HCT116 (cell line): ENCODE measurements around the gene ACLY. TPM values are rescaled to one million over a fixed set of nuclear protein-coding genes. Genes with fewer than 3 reads are reported as not detected.

Source experiments
- ATAC-seq: fragments of 200-7000 bp; cut with Tn5 transposase; 2 replicates; pipeline ENCODE4 v1.9.1; 2020; ENCODE audit warnings: mild to moderate bottlenecking, moderate library complexity
- BruUV-seq: library from RNA; stranded (reverse); fragments of 400-500 nt; replicated peaks from 2 replicates; lab custom pipeline; 2021; lab: Mats Ljungman, UMichigan
- CTCF ChIA-PET: fragments of 300-600 bp; sonication (Branson Sonifier 250); formaldehyde crosslinking; loops from one replicate; lab custom pipeline; 2021; ENCODE audit warnings: antibody characterized with exemption; lab: Charles Lee
- POLR2A ChIA-PET: fragments of 300-600, 350-600 bp; sonication (Branson Sonifier 250); formaldehyde crosslinking; loops from one replicate; lab custom pipeline; 2021; ENCODE audit warnings: antibody characterized with exemption; lab: Charles Lee
- RAD21 ChIA-PET, 2 experiments: fragments of 300-600 bp; sonication (Branson Sonifier 250); formaldehyde crosslinking; loops; one replicate each; lab custom pipeline; 2023; ENCODE audit warnings: low total read pairs in 2 of 2; ENCODE audit not compliant: uncharacterized antibody in 2 of 2, unreplicated experiment in 2 of 2, low non-redundant PET in 1 of 2; lab: Charles Lee
- DNase-seq: peaks from one replicate; pipeline ENCODE4 v3.0.0-alpha.2; 2010; ENCODE audit warnings: low read depth, low spot score
- H2AFZ ChIP-seq: fragments of 200-600 bp; shearing (Covaris generic), sonication (generic); 2 replicates; pipeline ENCODE4 v1.6.1; 2017; ENCODE audit warnings: low read depth, mixed run types, mixed read lengths, antibody characterized with exemption, low read length; ENCODE audit not compliant: poor library complexity, severe bottlenecking
- H3K27ac ChIP-seq: 2 replicates; pipeline ENCODE4 v1.5.1; 2012; ENCODE audit warnings: low read depth, low read length
- H3K27me3 ChIP-seq: fragments of 200-600 bp; sonication (generic); 2 replicates; pipeline ENCODE4 v1.6.1; 2016; ENCODE audit warnings: mixed run types, low read length, mixed read lengths; ENCODE audit not compliant: insufficient read depth
- H3K36me3 ChIP-seq, 2 experiments: fragments of 200-500 bp in 1 of 2; fragments of 200-600 bp in 1 of 2; sonication (Bioruptor generic) in 1 of 2; sonication (generic) in 1 of 2; 2 replicates each; pipeline versions ENCODE4 v1.5.1 to v1.6.1; 2014 to 2016; ENCODE audit warnings: low read length in 2 of 2, inconsistent platforms in 1 of 2, mixed read lengths in 1 of 2, mixed run types in 1 of 2; ENCODE audit not compliant: insufficient read depth in 2 of 2, control insufficient read depth in 1 of 2
- H3K4me1 ChIP-seq, 2 experiments: fragments of 200-600 bp in 1 of 2; sonication (generic) in 1 of 2; 2 replicates each; pipeline versions ENCODE4 v1.5.1 to v1.6.1; 2012 to 2017; ENCODE audit warnings: low read length in 2 of 2, inconsistent platforms in 1 of 2, mild to moderate bottlenecking in 1 of 2, mixed read lengths in 1 of 2, mixed run types in 1 of 2, moderate library complexity in 1 of 2; ENCODE audit not compliant: insufficient read depth in 2 of 2, control insufficient read depth in 1 of 2
- H3K4me2 ChIP-seq: fragments of 200-600 bp; sonication (generic); 2 replicates; pipeline ENCODE4 v1.6.1; 2017; ENCODE audit warnings: mixed run types, low read length, mixed read lengths
- H3K4me3 ChIP-seq, 2 experiments: fragments of 200-600 bp in 1 of 2; sonication (generic) in 1 of 2; replicated peaks in 1 of 2; 2 replicates each; pipeline ENCODE4 v1.5.1; 2011 to 2016; ENCODE audit warnings: low read length in 2 of 2, control low read depth in 1 of 2, low read depth in 1 of 2, mild to moderate bottlenecking in 1 of 2, mixed read lengths in 1 of 2, mixed run types in 1 of 2
- H3K79me2 ChIP-seq: fragments of 200-600 bp; sonication (generic); 2 replicates; pipeline ENCODE4 v1.6.1; 2017; ENCODE audit warnings: mild to moderate bottlenecking, mixed run types, low read length, moderate library complexity, mixed read lengths; ENCODE audit not compliant: insufficient read depth
- H3K9ac ChIP-seq: fragments of 200-600 bp; sonication (generic); 2 replicates; pipeline ENCODE4 v1.6.1; 2016; ENCODE audit warnings: low read length, mixed read lengths
- H3K9me2 ChIP-seq: fragments of 200-600 bp; sonication (generic), shearing (Covaris generic); 2 replicates; pipeline ENCODE4 v1.6.1; 2017; ENCODE audit warnings: mixed run types, mild to moderate bottlenecking, moderate library complexity; ENCODE audit not compliant: insufficient read depth
- H3K9me3 ChIP-seq, 2 experiments: fragments of 200-500 bp in 1 of 2; fragments of 200-600 bp in 1 of 2; sonication (Bioruptor generic) in 1 of 2; sonication (generic) in 1 of 2; 2 replicates each; pipeline ENCODE4 v1.6.1; 2014 to 2017; ENCODE audit warnings: low read length in 2 of 2, mixed read lengths in 2 of 2, inconsistent platforms in 1 of 2, low read depth in 1 of 2, mild to moderate bottlenecking in 1 of 2, mixed run types in 1 of 2, moderate library complexity in 1 of 2; ENCODE audit not compliant: control insufficient read depth in 1 of 2, insufficient read depth in 1 of 2
- H4K20me1 ChIP-seq: fragments of 200-600 bp; sonication (generic), shearing (Covaris generic); 2 replicates; pipeline ENCODE4 v1.6.1; 2017; ENCODE audit warnings: mixed run types, mild to moderate bottlenecking, moderate library complexity; ENCODE audit not compliant: insufficient read depth
- CEBPB ChIP-seq: IDR thresholded peaks from 2 replicates; pipeline ENCODE4 v1.6.1; 2012; ENCODE audit warnings: low read depth
- ELF1 ChIP-seq: IDR thresholded peaks from 2 replicates; pipeline ENCODE4 v1.6.1; 2012; ENCODE audit warnings: low read depth, borderline replicate concordance
- EZH2 ChIP-seq: fragments of 200-600 bp; sonication (generic); IDR thresholded peaks from 2 replicates; pipeline ENCODE4 v1.6.1; 2017; ENCODE audit warnings: antibody characterized with exemption, mixed run types
- JUND ChIP-seq: IDR thresholded peaks from 2 replicates; pipeline ENCODE4 v1.6.1; 2012
- MAX ChIP-seq: IDR thresholded peaks from 2 replicates; pipeline ENCODE4 v1.6.1; 2012
- POLR2A ChIP-seq: IDR thresholded peaks from 2 replicates; pipeline ENCODE4 v1.7.0; 2011; ENCODE audit warnings: borderline replicate concordance; ENCODE audit not compliant: insufficient read depth, insufficient read length; ENCODE audit errors: extremely low read depth
- RAD21 ChIP-seq: IDR thresholded peaks from 2 replicates; pipeline ENCODE4 v1.6.1; 2012; ENCODE audit warnings: low read depth, mild to moderate bottlenecking
- REST ChIP-seq: IDR thresholded peaks from 2 replicates; pipeline ENCODE4 v1.6.1; 2012; ENCODE audit warnings: low read depth
- SIN3A ChIP-seq: IDR thresholded peaks from 2 replicates; pipeline ENCODE4 v1.6.1; 2012; ENCODE audit warnings: low read depth
- SRF ChIP-seq: IDR thresholded peaks from 2 replicates; pipeline ENCODE4 v1.6.1; 2012; ENCODE audit warnings: low read depth
- TCF7L2 ChIP-seq: IDR thresholded peaks from 2 replicates; pipeline ENCODE4 v1.7.0; 2011; ENCODE audit warnings: borderline replicate concordance, inconsistent platforms; ENCODE audit not compliant: insufficient read depth, insufficient read length; ENCODE audit errors: extremely low read depth
- intact Hi-C: fragments of 100-400 bp; cut with micrococcal nuclease; formaldehyde crosslinking; loops from 2 replicates; pipeline ENCODE4 v1.10.0; 2022
- total RNA-seq: library from RNA; stranded (reverse); gene quantifications from one replicate; pipeline ENCODE4 v1.2.1, GENCODE V29; 2021; ENCODE audit not compliant: unreplicated experiment
- TF ChIP-seq, protein P1 (sequence below): IDR thresholded peaks from 2 replicates; pipeline ENCODE4 v1.6.1; 2011; ENCODE audit warnings: mild to moderate bottlenecking, low read length, moderate library complexity; ENCODE audit not compliant: insufficient replicate concordance; ENCODE audit errors: extremely low read depth

Gene ACLY
- total RNA-seq, 1 experiment from 2014 or later = 222 TPM

DNA sequence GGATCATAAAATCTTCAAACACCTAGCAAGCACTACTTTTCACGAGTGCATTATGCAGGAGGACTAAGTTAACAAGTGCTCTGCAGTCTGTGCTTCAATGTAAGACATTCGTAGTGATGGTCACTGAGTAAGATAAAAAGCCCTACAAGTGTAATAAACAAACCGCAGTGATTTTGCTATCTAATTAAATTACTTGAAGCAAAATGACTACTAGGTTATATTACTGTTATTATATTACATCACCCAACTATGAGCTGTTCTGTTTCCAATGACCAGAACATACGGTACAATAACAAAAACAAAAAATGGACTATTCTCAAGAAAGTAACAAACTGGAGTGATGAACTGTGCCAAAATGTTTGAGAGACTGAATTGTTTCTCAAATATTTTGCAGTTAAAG is 70.0 kb downstream of the ACLY start:
- Histone ChIP-seq H4K20me1 (no peaks in the 10 kb centered on the region; the same call in 1 of the 2 replicates), H2AFZ (no peak overlapping the region), H3K79me2 (peaks cover 52% of the 10 kb centered on the region), H3K4me3 (no peak overlapping the region), H3K9ac (no peak overlapping the region), H3K9me3 (no peaks in the 10 kb centered on the region), H3K27ac (no peak overlapping the region), H3K36me3 (peaks cover 5 to 8% of the 10 kb centered on the region in 2 experiments; a peak in 3 of 4 replicates), H3K4me1 (peaks cover 15 to 21% of the 10 kb centered on the region in 2 experiments), H3K27me3 (no peaks in the 10 kb centered on the region), H3K4me2 (no peak overlapping the region), H3K9me2 (no peaks in the 10 kb centered on the region)
- ATAC-seq (no peak), DNase-seq (no peak)
- TF ChIP-seq SIN3A (no peak), POLR2A (no peak), REST (no peak), JUND (no peak), TCF7L2 (no peak), EZH2 (no peak), SRF (no peak), CEBPB (no peak), ELF1 (no peak), MAX (no peak), RAD21 (no peak)
- TF ChIP-seq, protein P1, sequence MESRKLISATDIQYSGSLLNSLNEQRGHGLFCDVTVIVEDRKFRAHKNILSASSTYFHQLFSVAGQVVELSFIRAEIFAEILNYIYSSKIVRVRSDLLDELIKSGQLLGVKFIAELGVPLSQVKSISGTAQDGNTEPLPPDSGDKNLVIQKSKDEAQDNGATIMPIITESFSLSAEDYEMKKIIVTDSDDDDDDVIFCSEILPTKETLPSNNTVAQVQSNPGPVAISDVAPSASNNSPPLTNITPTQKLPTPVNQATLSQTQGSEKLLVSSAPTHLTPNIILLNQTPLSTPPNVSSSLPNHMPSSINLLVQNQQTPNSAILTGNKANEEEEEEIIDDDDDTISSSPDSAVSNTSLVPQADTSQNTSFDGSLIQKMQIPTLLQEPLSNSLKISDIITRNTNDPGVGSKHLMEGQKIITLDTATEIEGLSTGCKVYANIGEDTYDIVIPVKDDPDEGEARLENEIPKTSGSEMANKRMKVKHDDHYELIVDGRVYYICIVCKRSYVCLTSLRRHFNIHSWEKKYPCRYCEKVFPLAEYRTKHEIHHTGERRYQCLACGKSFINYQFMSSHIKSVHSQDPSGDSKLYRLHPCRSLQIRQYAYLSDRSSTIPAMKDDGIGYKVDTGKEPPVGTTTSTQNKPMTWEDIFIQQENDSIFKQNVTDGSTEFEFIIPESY = no peak
- ChIA-PET POLR2A (interaction anchor here (1.9 kb wide), 1 partner anchor 16 kb away, joined by 5 read pairs; the partner anchor contains the start of gene KLHL11), CTCF (no interaction called here), RAD21 (no interaction called here)
- BruUV-seq = no TSS peak
- intact Hi-C loops = no loop called here
